HEK293 (cell line): ENCODE measurements around the gene TEX2.

ENCODE experiments used
- CTCF ChIA-PET: fragments of 350-600 bp; formaldehyde crosslinking; extraction: SDS; loops from one replicate; lab custom pipeline; 2021; ENCODE audit warnings: antibody characterized with exemption; lab: Yijun Ruan, JAX
- POLR2A ChIA-PET: fragments of 300-600 bp; formaldehyde crosslinking; extraction: SDS; loops from one replicate; lab custom pipeline; 2020; ENCODE audit warnings: antibody characterized with exemption, inconsistent platforms; lab: Yijun Ruan, JAX
- H3K27ac ChIP-seq: fragments of 200-500 bp; sonication (Bioruptor generic); 2 replicates; pipeline ENCODE4 v1.5.1; 2014; ENCODE audit warnings: low read depth, low read length, control low read depth, inconsistent platforms; ENCODE audit errors: extremely low read depth
- H3K36me3 ChIP-seq, 2 experiments: fragments of 200-500 bp in 1 of 2; sonication (Bioruptor generic) in 1 of 2; 1 replicate in 1 of 2; 2 replicates in 1 of 2; pipeline ENCODE4 v1.5.1; 2014 to 2017; ENCODE audit warnings: inconsistent platforms in 2 of 2, low read length in 2 of 2; ENCODE audit not compliant: control insufficient read depth in 2 of 2, insufficient read depth in 1 of 2
- H3K4me1 ChIP-seq: fragments of 200-500 bp; sonication (Bioruptor generic); 2 replicates; pipeline ENCODE4 v1.5.1; 2014; ENCODE audit warnings: mild to moderate bottlenecking, low read length, inconsistent platforms; ENCODE audit not compliant: control insufficient read depth, insufficient read depth
- H3K4me3 ChIP-seq: 2 replicates; pipeline ENCODE4 v1.5.1; 2011; ENCODE audit warnings: low read depth, mild to moderate bottlenecking, control low read depth, low read length, moderate library complexity
- H3K9me3 ChIP-seq: fragments of 200-500 bp; sonication (Bioruptor generic); 2 replicates; pipeline ENCODE4 v1.5.1; 2014; ENCODE audit warnings: low read depth, low read length, inconsistent platforms; ENCODE audit not compliant: control insufficient read depth, insufficient read depth
- FEZF1 ChIP-seq: fragments of 450-650 bp; formaldehyde crosslinking; IDR thresholded peaks from 2 replicates; pipeline ENCODE4 v1.5.1; 2016; ENCODE audit warnings: missing biosample characterization, missing genetic modification characterization
- HOXA7 ChIP-seq: sonication (generic); formaldehyde crosslinking; IDR thresholded peaks from 2 replicates; pipeline ENCODE4 v1.8.1; 2022; ENCODE audit warnings: missing genetic modification reagents, borderline replicate concordance
- KLF9 ChIP-seq: fragments of 450-650 bp; formaldehyde crosslinking; IDR thresholded peaks from 2 replicates; pipeline ENCODE4 v1.5.1; 2016; ENCODE audit warnings: missing biosample characterization, missing genetic modification characterization, low read depth
- OSR2 ChIP-seq: fragments of 450-650 bp; formaldehyde crosslinking; IDR thresholded peaks from 2 replicates; pipeline ENCODE4 v1.5.1; 2016; ENCODE audit warnings: missing biosample characterization, missing genetic modification characterization
- PATZ1 ChIP-seq: fragments of 450-650 bp; formaldehyde crosslinking; IDR thresholded peaks from 2 replicates; pipeline ENCODE4 v1.5.1; 2016; ENCODE audit warnings: missing biosample characterization, missing genetic modification characterization
- ZBTB17 ChIP-seq: fragments of 450-650 bp; formaldehyde crosslinking; IDR thresholded peaks from 2 replicates; pipeline ENCODE4 v1.5.1; 2016; ENCODE audit warnings: missing biosample characterization, missing genetic modification characterization
- ZBTB20 ChIP-seq: fragments of 450-650 bp; formaldehyde crosslinking; IDR thresholded peaks from 2 replicates; pipeline ENCODE4 v1.5.1; 2016; ENCODE audit warnings: missing biosample characterization, missing genetic modification characterization
- ZFP3 ChIP-seq: fragments of 450-650 bp; formaldehyde crosslinking; IDR thresholded peaks from 2 replicates; pipeline ENCODE4 v1.5.1; 2016; ENCODE audit warnings: low read depth, missing biosample characterization, missing genetic modification characterization
- ZNF112 ChIP-seq: fragments of 450-650 bp; formaldehyde crosslinking; IDR thresholded peaks from 2 replicates; pipeline ENCODE4 v1.5.0; 2017; ENCODE audit warnings: missing biosample characterization, missing genetic modification characterization
- ZNF133 ChIP-seq: fragments of 450-650 bp; formaldehyde crosslinking; IDR thresholded peaks from 2 replicates; pipeline ENCODE4 v1.5.1; 2016; ENCODE audit warnings: missing biosample characterization, missing genetic modification characterization
- ZNF2 ChIP-seq: fragments of 450-650 bp; formaldehyde crosslinking; IDR thresholded peaks from 2 replicates; pipeline ENCODE4 v1.5.1; 2016; ENCODE audit warnings: missing biosample characterization, missing genetic modification characterization
- ZNF202 ChIP-seq: fragments of 450-650 bp; formaldehyde crosslinking; IDR thresholded peaks from 2 replicates; pipeline ENCODE4 v1.5.1; 2016; ENCODE audit warnings: missing biosample characterization, missing genetic modification characterization, borderline replicate concordance
- ZNF354C ChIP-seq: fragments of 450-650 bp; formaldehyde crosslinking; IDR thresholded peaks from 2 replicates; pipeline ENCODE4 v1.5.1; 2016; ENCODE audit warnings: missing biosample characterization, missing genetic modification characterization, low read depth, borderline replicate concordance
- ZNF366 ChIP-seq: fragments of 450-650 bp; formaldehyde crosslinking; conservative IDR thresholded peaks from 2 replicates; pipeline ENCODE4 v1.5.1; 2016; ENCODE audit warnings: missing biosample characterization, missing genetic modification characterization
- ZNF600 ChIP-seq: fragments of 450-650 bp; formaldehyde crosslinking; IDR thresholded peaks from 2 replicates; pipeline ENCODE4 v1.5.1; 2016; ENCODE audit warnings: missing biosample characterization, missing genetic modification characterization
- ZNF664 ChIP-seq: fragments of 450-650 bp; formaldehyde crosslinking; IDR thresholded peaks from 2 replicates; pipeline ENCODE4 v1.5.1; 2016; ENCODE audit warnings: missing biosample characterization, missing genetic modification characterization
- ZSCAN23 ChIP-seq: fragments of 450-650 bp; formaldehyde crosslinking; IDR thresholded peaks from 2 replicates; pipeline ENCODE4 v1.5.1; 2016; ENCODE audit warnings: missing biosample characterization, missing genetic modification characterization
- ZSCAN30 ChIP-seq: fragments of 450-650 bp; IDR thresholded peaks from 2 replicates; pipeline ENCODE4 v1.5.1; 2018; ENCODE audit warnings: missing biosample characterization, mild to moderate bottlenecking, missing genetic modification characterization, moderate library complexity
- TF ChIP-seq, protein P1 (sequence below): fragments of 450-650 bp; formaldehyde crosslinking; IDR thresholded peaks from 2 replicates; pipeline ENCODE4 v1.5.1; 2016; ENCODE audit warnings: missing biosample characterization, missing genetic modification characterization
- TF ChIP-seq, protein P2 (sequence below): fragments of 450-650 bp; formaldehyde crosslinking; IDR thresholded peaks from 2 replicates; pipeline ENCODE4 v1.5.1; 2016; ENCODE audit warnings: missing biosample characterization, missing genetic modification characterization
- TF ChIP-seq, protein P3 (sequence below): sonication (generic); formaldehyde crosslinking; IDR thresholded peaks from 2 replicates; pipeline ENCODE4 v1.8.1; 2022; ENCODE audit warnings: mild to moderate bottlenecking, moderate library complexity, missing genetic modification reagents
- TF ChIP-seq, protein P4 (sequence below): fragments of 450-650 bp; formaldehyde crosslinking; conservative IDR thresholded peaks from 2 replicates; pipeline ENCODE4 v1.5.1; 2016; ENCODE audit warnings: low read depth, missing biosample characterization, missing genetic modification characterization
- TF ChIP-seq, protein P5 (sequence below): fragments of 450-650 bp; formaldehyde crosslinking; IDR thresholded peaks from 2 replicates; pipeline ENCODE4 v1.5.1; 2016; ENCODE audit warnings: missing biosample characterization, missing genetic modification characterization

Gene TEX2

DNA sequence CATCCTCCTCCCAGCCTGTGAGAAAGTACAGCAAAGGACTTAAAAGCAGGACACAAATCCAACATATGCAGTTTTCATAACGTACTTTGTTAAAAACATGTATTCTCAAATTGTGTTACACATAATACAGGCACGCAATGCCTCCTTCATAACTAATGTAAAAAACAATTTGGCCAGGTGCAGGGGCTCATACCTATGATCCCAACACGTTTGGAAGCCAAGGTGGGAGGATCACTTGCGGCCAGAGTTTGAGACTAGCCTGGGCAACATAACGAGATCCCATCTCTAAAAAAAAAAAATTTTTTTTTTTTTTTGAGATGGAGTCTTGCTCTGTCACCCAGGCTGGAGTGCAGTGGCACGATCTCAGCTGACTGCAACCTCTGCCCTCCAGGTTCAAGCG, 20.4 kb downstream of the TEX2 start (continued):
- TF ChIP-seq, protein P1, sequence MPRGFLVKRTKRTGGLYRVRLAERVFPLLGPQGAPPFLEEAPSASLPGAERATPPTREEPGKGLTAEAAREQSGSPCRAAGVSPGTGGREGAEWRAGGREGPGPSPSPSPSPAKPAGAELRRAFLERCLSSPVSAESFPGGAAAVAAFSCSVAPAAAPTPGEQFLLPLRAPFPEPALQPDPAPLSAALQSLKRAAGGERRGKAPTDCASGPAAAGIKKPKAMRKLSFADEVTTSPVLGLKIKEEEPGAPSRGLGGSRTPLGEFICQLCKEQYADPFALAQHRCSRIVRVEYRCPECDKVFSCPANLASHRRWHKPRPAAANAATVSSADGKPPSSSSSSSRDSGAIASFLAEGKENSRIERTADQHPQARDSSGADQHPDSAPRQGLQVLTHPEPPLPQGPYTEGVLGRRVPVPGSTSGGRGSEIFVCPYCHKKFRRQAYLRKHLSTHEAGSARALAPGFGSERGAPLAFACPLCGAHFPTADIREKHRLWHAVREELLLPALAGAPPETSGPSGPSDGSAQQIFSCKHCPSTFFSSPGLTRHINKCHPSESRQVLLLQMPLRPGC (tag by site-specific recombination): no peak
- TF ChIP-seq ZNF112 (tag by site-specific recombination): no peak
- TF ChIP-seq, all 188 proteins: peak for 0

DNA sequence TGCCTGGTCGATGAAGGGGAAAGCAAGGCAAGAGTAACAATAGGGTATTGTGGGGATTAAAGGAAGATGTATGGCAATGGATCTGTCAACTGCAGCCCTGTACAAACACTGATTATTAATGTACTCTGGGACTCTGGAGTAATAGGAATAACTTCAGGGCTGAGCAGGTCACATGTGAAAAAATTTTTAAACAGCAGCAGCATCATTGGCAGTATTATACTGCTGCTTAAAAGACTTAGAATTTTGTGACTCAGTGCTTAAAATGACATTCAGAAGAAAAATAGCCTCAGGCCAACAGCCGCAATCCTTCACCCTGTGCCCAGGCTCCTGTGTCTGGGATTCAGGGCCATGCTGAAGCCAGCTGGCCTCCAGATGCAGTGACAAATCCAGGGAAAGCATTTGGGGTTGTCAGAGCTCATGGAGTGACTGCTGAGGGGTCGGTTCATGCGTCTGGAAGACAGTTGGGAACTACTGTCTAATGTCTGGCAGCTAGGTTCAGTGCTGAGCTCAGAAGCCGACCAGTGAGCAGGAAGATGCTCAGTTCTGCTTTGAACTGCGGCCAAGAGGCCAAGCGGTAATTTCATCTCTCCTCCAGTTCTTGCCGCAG, 22.2 kb downstream of the TEX2 start:
- POLR2A ChIA-PET: interaction anchor here (1.1 to 1.9 kb wide), 2 partner anchors 23 to 95 kb away, joined by 5 read pairs; no protein-coding TSS in a partner anchor
- no peak overlapping the region for H3K27ac ChIP-seq
- no peak overlapping the region for H3K4me3 ChIP-seq
- no peaks in the 10 kb centered on the region; a peak in 1 of 3 replicates for H3K36me3 ChIP-seq
- H3K4me1 ChIP-seq: peaks cover 8% of the 10 kb centered on the region
- no peaks in the 10 kb centered on the region for H3K9me3 ChIP-seq
- CTCF ChIA-PET: interaction anchor here (0.7 to 1.0 kb wide), 2 partner anchors 10 to 21 kb away, joined by 3 to 4 read pairs; no protein-coding TSS in a partner anchor
- TF ChIP-seq FEZF1 (no peak), ZNF664 (tag by site-specific recombination) (no peak), ZNF366 (peak; percentile 32; the same call in 1 of the 2 replicates), ZNF133 (tag by site-specific recombination) (no peak), ZNF354C (tag by site-specific recombination) (no peak), ZNF202 (tag by site-specific recombination) (no peak), PATZ1 (no peak), ZBTB17 (tag by site-specific recombination) (peak; percentile 63), ZBTB20 (tag by site-specific recombination) (no peak), ZFP3 (tag by site-specific recombination) (no peak), ZSCAN30 (no peak), ZSCAN23 (tag by site-specific recombination) (no peak), KLF9 (no peak), ZNF2 (tag by site-specific recombination) (no peak), OSR2 (peak; percentile 59), ZNF600 (tag by site-specific recombination) (peak; percentile 72; the same call in 1 of the 2 replicates), HOXA7 (CRISPR knock-in tag) (no peak)
- TF ChIP-seq, protein P2, sequence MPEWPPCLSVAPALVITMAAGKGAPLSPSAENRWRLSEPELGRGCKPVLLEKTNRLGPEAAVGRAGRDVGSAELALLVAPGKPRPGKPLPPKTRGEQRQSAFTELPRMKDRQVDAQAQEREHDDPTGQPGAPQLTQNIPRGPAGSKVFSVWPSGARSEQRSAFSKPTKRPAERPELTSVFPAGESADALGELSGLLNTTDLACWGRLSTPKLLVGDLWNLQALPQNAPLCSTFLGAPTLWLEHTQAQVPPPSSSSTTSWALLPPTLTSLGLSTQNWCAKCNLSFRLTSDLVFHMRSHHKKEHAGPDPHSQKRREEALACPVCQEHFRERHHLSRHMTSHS: no peak
- TF ChIP-seq, protein P3, sequence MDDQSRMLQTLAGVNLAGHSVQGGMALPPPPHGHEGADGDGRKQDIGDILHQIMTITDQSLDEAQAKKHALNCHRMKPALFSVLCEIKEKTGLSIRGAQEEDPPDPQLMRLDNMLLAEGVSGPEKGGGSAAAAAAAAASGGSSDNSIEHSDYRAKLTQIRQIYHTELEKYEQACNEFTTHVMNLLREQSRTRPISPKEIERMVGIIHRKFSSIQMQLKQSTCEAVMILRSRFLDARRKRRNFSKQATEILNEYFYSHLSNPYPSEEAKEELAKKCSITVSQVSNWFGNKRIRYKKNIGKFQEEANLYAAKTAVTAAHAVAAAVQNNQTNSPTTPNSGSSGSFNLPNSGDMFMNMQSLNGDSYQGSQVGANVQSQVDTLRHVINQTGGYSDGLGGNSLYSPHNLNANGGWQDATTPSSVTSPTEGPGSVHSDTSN: no peak
- TF ChIP-seq, protein P4, sequence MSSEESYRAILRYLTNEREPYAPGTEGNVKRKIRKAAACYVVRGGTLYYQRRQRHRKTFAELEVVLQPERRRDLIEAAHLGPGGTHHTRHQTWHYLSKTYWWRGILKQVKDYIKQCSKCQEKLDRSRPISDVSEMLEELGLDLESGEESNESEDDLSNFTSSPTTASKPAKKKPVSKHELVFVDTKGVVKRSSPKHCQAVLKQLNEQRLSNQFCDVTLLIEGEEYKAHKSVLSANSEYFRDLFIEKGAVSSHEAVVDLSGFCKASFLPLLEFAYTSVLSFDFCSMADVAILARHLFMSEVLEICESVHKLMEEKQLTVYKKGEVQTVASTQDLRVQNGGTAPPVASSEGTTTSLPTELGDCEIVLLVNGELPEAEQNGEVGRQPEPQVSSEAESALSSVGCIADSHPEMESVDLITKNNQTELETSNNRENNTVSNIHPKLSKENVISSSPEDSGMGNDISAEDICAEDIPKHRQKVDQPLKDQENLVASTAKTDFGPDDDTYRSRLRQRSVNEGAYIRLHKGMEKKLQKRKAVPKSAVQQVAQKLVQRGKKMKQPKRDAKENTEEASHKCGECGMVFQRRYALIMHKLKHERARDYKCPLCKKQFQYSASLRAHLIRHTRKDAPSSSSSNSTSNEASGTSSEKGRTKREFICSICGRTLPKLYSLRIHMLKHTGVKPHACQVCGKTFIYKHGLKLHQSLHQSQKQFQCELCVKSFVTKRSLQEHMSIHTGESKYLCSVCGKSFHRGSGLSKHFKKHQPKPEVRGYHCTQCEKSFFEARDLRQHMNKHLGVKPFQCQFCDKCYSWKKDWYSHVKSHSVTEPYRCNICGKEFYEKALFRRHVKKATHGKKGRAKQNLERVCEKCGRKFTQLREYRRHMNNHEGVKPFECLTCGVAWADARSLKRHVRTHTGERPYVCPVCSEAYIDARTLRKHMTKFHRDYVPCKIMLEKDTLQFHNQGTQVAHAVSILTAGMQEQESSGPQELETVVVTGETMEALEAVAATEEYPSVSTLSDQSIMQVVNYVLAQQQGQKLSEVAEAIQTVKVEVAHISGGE (tag by site-specific recombination): no peak
- TF ChIP-seq, protein P5, sequence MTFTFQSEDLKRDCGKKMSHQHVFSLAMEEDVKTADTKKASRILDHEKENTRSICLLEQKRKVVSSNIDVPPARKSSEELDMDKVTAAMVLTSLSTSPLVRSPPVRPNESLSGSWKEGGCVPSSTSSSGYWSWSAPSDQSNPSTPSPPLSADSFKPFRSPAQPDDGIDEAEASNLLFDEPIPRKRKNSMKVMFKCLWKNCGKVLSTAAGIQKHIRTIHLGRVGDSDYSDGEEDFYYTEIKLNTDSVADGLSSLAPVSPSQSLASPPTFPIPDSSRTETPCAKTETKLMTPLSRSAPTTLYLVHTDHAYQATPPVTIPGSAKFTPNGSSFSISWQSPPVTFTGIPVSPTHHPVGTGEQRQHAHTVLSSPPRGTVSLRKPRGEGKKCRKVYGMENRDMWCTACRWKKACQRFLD: no peak
